Nephron (organoid): ENCODE results near the gene ABLIM2.

ENCODE experiments used
- H3K27ac Mint-ChIP-seq, 3 experiments: 2 replicates each; pipeline ENCODE4 v1.8.0; 2020; ENCODE audit warnings: mixed read lengths in 3 of 3, mild to moderate bottlenecking in 2 of 3, moderate library complexity in 1 of 3
- H3K27me3 Mint-ChIP-seq: 2 replicates; pipeline ENCODE4 v1.8.0; 2021; ENCODE audit warnings: low read depth, mild to moderate bottlenecking, moderate library complexity, mixed read lengths
- H3K36me3 Mint-ChIP-seq: 2 replicates; pipeline ENCODE4 v1.8.0; 2020; ENCODE audit warnings: low read depth, mixed read lengths
- H3K4me1 Mint-ChIP-seq: 2 replicates; pipeline ENCODE4 v1.8.0; 2020; ENCODE audit warnings: mixed read lengths
- H3K4me3 Mint-ChIP-seq, 3 experiments: 2 replicates each; pipeline ENCODE4 v1.8.0; 2020; ENCODE audit warnings: mild to moderate bottlenecking in 3 of 3, mixed read lengths in 3 of 3, moderate library complexity in 2 of 3
- H3K9me3 Mint-ChIP-seq: 2 replicates; pipeline ENCODE4 v1.8.0; 2020; ENCODE audit warnings: mixed read lengths
- TF ChIP-seq, protein P1 (sequence below), 3 experiments: fragments of 200-600 bp; sonication (generic); IDR thresholded peaks; one replicate each; pipeline ENCODE4 v1.5.0; 2021; ENCODE audit warnings: antibody characterized with exemption in 3 of 3; ENCODE audit not compliant: unreplicated experiment in 3 of 3

ABLIM2 gene

DNA sequence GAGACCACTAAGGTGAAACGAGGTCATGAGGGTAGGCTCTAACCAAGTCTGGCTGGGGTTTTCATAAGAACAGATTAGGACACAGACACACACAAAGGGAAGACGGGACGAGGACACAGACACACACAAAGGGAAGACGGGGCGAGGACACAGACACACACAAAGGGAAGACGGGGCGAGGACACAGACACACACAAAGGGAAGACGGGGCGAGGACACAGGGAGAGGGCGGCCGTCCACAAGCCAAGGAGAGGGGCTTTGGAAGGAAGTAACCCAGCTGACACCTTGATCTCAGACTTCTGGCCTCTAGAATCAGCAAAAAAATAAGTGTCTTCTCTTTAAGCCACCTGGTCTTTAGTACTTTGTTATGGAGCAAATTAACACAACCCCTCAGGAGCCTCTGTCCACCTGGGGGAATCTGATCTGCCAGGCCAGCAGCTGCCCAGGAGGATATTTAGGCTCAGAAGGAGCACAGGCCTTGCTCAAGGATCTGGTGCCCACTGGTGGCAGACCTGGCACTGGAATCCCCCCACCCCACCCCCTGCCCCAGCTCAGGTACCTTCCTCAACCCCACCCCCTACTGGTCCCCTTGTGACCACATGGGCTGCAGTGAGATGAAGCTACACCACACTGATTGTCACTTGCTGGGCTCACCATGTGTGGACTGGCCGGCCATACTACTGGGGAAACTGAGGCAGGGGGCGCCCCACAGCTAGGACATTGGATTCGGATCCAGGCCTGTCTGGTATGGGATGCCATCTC is 2.8 kb downstream of the ABLIM2 start:
- Mint-ChIP-seq H3K27me3 (peaks cover 65% of the 10 kb centered on the region), H3K27ac (no peak overlapping the region), H3K9me3 (no peaks in the 10 kb centered on the region), H3K4me1 (peaks cover 10% of the 10 kb centered on the region), H3K4me3 (peak overlapping the region; percentile 41 to 60 (median 48)), H3K36me3 (no peaks in the 10 kb centered on the region)
- TF ChIP-seq, protein P1, sequence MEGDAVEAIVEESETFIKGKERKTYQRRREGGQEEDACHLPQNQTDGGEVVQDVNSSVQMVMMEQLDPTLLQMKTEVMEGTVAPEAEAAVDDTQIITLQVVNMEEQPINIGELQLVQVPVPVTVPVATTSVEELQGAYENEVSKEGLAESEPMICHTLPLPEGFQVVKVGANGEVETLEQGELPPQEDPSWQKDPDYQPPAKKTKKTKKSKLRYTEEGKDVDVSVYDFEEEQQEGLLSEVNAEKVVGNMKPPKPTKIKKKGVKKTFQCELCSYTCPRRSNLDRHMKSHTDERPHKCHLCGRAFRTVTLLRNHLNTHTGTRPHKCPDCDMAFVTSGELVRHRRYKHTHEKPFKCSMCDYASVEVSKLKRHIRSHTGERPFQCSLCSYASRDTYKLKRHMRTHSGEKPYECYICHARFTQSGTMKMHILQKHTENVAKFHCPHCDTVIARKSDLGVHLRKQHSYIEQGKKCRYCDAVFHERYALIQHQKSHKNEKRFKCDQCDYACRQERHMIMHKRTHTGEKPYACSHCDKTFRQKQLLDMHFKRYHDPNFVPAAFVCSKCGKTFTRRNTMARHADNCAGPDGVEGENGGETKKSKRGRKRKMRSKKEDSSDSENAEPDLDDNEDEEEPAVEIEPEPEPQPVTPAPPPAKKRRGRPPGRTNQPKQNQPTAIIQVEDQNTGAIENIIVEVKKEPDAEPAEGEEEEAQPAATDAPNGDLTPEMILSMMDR (IDR thresholded peaks at IDR 0.05; ENCODE audit: unreplicated experiment in 3 of 3), result no peak

DNA sequence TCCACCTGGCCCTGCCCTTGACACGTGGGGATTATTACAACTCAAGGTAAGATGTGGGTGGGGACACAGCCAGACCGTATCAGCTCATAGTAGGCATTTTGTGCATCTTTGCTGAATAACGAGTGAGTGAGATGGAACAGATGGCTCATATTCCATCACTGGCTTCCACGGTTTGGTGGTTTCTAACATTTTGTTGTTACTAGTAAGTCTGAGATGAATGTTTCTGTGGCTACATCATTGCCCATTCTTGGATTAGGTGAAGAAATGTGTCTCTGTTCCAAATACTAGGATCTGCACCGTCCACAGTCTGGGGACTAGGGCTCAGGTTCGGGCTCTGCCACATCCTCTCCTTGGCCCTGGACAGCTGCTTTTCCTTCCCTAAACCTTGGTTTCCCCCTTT is 3.6 kb downstream of the ABLIM2 start:
- Mint-ChIP-seq H3K27ac (no peak overlapping the region), H3K36me3 (no peaks in the 10 kb centered on the region), H3K27me3 (peaks cover 63% of the 10 kb centered on the region), H3K4me1 (peaks cover 10% of the 10 kb centered on the region), H3K4me3 (no peak overlapping the region), H3K9me3 (no peaks in the 10 kb centered on the region)
- TF ChIP-seq, protein P1 (IDR thresholded peaks at IDR 0.05; ENCODE audit: unreplicated experiment in 3 of 3), result no peak

DNA sequence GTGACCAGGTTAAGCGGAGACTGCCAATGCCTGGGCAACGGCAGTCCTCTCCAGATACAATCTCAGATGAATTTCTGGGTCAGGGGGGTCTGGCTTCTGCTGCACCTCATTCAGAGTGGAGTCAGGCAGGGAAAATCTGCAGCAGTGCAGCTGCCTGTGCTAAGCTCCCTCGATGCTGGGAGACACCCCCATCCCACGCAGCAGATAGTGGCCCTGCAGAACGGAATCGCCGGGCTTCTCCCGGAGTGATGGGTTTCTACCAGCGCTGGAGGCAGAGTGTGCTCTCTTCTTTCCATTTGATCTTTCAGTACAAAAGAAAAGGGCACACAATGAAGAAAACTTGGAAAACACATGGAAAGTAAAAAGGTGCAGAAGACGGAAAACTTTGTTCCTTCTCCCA is 5.2 kb downstream of the ABLIM2 start:
- H3K27me3 Mint-ChIP-seq, result peaks cover 62% of the 10 kb centered on the region
- no peaks in the 10 kb centered on the region for H3K4me1 Mint-ChIP-seq
- no peaks in the 10 kb centered on the region for H3K36me3 Mint-ChIP-seq
- no peaks in the 10 kb centered on the region for H3K9me3 Mint-ChIP-seq
- TF ChIP-seq, protein P1 (IDR thresholded peaks at IDR 0.05; ENCODE audit: unreplicated experiment in 3 of 3), result no peak
- no peak overlapping the region for H3K27ac Mint-ChIP-seq
- no peak overlapping the region for H3K4me3 Mint-ChIP-seq

DNA sequence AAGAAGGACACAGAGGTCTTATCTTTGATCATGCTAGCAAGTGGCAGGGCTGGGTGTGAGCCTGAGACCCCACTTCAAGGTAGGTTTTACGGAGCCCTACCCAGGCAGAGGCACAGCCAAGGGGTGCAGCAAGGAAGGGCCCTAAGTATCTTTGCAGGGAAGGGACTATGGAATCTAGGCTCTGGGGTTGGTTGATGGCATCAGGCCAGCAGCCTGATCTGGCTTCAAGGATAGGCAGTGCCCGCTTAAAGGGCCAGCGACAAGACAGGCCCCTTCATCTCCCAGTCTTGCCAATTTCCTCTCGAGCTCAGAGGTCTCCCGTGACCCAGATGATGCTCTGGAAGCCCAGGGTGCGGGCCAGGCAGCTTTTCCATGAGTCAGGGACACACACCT is 5.8 kb downstream of the ABLIM2 start:
- Mint-ChIP-seq H3K4me1 (no peaks in the 10 kb centered on the region), H3K9me3 (no peaks in the 10 kb centered on the region), H3K27ac (no peak overlapping the region), H3K36me3 (no peaks in the 10 kb centered on the region), H3K27me3 (peaks cover 64% of the 10 kb centered on the region), H3K4me3 (no peak overlapping the region)
- TF ChIP-seq, protein P1 (IDR thresholded peaks at IDR 0.05; ENCODE audit: unreplicated experiment in 3 of 3), result no peak

DNA sequence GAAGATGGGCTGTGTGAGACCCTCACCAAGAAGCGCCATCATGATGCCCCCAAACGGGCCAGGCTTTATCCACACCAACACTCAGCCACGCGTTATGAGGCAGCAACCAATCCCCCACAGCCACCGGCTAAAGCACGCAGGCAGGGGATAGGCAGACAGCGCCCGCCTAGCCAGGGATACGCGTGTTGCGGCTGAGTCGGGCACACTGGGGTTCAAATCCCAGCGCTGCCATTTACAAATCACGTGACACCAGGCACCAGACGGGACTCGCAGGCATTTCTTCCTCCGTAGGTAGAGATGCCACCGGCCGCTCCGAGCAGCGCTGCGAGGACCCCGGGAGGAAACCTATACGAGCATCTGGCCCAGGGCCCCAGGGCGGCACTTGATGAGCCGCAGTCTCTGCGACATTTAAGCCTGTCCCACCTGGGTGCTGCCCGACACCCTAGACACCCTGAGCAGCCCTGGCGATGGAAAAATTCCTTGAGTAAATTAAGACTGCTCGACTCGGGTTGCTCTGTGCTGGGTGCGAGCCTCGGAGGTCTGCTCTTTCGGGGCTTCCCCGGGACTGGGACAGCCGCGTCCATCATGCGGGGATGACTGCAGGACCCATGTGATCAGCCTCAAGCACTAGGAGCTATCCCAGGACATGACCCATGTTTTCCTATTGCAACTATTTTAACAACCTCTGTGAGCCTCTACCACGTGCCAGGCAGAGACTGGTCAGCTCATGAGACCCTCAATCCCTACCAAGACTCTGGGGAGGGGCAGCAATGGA is 6.3 kb downstream of the ABLIM2 start:
- Mint-ChIP-seq H3K27me3 (peaks cover 64% of the 10 kb centered on the region), H3K9me3 (no peaks in the 10 kb centered on the region), H3K4me1 (peaks cover 3% of the 10 kb centered on the region), H3K4me3 (no peak overlapping the region), H3K36me3 (no peaks in the 10 kb centered on the region), H3K27ac (no peak overlapping the region)
- TF ChIP-seq, protein P1 (IDR thresholded peaks at IDR 0.05; ENCODE audit: unreplicated experiment in 3 of 3), result no peak
